Sigmoid colon (tissue), 4 donors: ENCODE measurements around the gene MAML1.

Experiments used
- EP300 ChIP-seq, 4 donors: sonication (generic); formaldehyde crosslinking; IDR thresholded peaks; one replicate each; pipeline ENCODE4 v1.6.1; 2017; ENCODE audit warnings: antibody characterized with exemption in 4 of 4
- POLR2A ChIP-seq, 2 donors: fragments of 450-650 bp; IDR thresholded peaks; one replicate each; pipeline ENCODE4 v1.6.1; 2016; ENCODE audit warnings: antibody characterized with exemption in 2 of 2, mild to moderate bottlenecking in 2 of 2, moderate library complexity in 2 of 2
- POLR2AphosphoS5 ChIP-seq, 4 donors: sonication (generic); formaldehyde crosslinking; IDR thresholded peaks; one replicate each; pipeline ENCODE4 v1.6.1; 2017; ENCODE audit warnings: antibody characterized with exemption in 4 of 4
- TF ChIP-seq, protein P1 (sequence below), 4 experiments: fragments of 450-650 bp in 3 of 4; fragments of 200-600 bp in 1 of 4; IDR thresholded peaks; one replicate each; pipeline ENCODE4 v1.5.1; 2016 to 2019; ENCODE audit warnings: antibody characterized with exemption in 4 of 4, mild to moderate bottlenecking in 3 of 4, moderate library complexity in 2 of 4

DNA sequence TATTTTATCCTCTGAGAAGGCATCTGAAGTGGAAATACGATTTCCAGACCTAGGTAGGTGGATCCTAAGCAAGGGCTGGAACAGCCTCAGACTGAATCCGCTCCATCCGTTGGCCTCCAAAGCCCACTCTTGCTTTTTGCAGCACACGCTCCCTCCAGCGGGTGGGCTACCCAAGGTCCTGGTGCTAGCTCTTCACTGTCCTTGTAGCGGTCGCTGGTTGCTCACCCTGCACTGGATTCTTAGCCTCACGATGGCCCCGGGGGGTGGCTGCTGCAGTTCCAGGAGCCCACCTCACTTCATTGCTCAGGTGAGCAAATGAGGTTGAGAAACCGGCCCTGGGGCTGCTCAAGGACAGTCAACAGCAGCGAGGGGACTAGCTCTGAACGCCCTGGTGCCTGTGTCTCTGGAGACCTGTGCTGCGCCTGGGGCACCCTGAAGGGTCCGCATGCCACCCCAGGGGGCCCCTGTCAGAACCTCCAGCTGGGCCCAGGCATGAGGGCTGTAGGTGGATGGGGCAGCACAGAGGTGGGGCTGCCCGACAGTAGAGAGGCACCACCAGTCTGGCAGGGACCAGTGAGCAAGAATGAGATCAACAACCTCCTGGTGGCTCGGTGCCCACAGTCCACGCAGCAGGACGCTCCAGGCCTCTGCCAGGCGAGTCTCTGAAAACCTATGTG lies 69.7 kb downstream of the MAML1 start:
- TF ChIP-seq, protein P1, sequence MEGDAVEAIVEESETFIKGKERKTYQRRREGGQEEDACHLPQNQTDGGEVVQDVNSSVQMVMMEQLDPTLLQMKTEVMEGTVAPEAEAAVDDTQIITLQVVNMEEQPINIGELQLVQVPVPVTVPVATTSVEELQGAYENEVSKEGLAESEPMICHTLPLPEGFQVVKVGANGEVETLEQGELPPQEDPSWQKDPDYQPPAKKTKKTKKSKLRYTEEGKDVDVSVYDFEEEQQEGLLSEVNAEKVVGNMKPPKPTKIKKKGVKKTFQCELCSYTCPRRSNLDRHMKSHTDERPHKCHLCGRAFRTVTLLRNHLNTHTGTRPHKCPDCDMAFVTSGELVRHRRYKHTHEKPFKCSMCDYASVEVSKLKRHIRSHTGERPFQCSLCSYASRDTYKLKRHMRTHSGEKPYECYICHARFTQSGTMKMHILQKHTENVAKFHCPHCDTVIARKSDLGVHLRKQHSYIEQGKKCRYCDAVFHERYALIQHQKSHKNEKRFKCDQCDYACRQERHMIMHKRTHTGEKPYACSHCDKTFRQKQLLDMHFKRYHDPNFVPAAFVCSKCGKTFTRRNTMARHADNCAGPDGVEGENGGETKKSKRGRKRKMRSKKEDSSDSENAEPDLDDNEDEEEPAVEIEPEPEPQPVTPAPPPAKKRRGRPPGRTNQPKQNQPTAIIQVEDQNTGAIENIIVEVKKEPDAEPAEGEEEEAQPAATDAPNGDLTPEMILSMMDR (IDR thresholded peaks at IDR 0.05), result no peak
- no peak for TF ChIP-seq POLR2AphosphoS5 (IDR thresholded peaks at IDR 0.05)
- no peak for TF ChIP-seq EP300 (IDR thresholded peaks at IDR 0.05)
- no peak for TF ChIP-seq POLR2A (IDR thresholded peaks at IDR 0.05)
